Stimulated activated naive CD4-positive, alpha-beta T cell (primary cell): ENCODE measurements around the gene DHRS7B.
"Not testable (repeated sequence)": the region's sequence is repeated elsewhere in the genome, so short reads cannot be mapped to it uniquely, and the experiment has no call there.

ENCODE experiments used
- DNase-seq, 6 experiments: peaks; one replicate each; lab custom pipeline; 2025; lab: John Stamatoyannopoulos, UW

Gene DHRS7B

GRCh38 chr17:21209511-21210175 is 82.9 kb downstream of the DHRS7B start:
- DNase-seq = no peak

GRCh38 chr17:21210411-21211076 is 83.8 kb downstream of the DHRS7B start:
- DNase-seq = no peak

- DNase-seq = no peak
Measured at GRCh38 chr17:21211825-21212479, 85.2 kb downstream of the DHRS7B start.

- DNase-seq = no peak
Measured at GRCh38 chr17:21212826-21213637, 86.3 kb downstream of the DHRS7B start.

- peak in 1 of 6 experiments; percentile 49 for DNase-seq
Measured at GRCh38 chr17:21213638-21214014, 86.9 kb downstream of the DHRS7B start.

- peak; percentile 86 to 94 (median 92) for DNase-seq
Measured at GRCh38 chr17:21214015-21214776, 87.4 kb downstream of the DHRS7B start, which contains the start of gene TMEM11. Gene TMEM11, minus strand, starts transcription at chr17:21214161. Its CDS starts 9 bp downstream, at chr17:21214152.

- peak in 1 of 6 experiments; percentile 14 for DNase-seq
Measured at GRCh38 chr17:21214777-21215541, 88.2 kb downstream of the DHRS7B start.

- no peak for DNase-seq
Measured at GRCh38 chr17:21215935-21216334, 89.2 kb downstream of the DHRS7B start.

- no peak for DNase-seq
Measured at GRCh38 chr17:21217346-21217745, 90.6 kb downstream of the DHRS7B start.

GRCh38 chr17:21218101-21218500 is 91.3 kb downstream of the DHRS7B start:
- no peak for DNase-seq

GRCh38 chr17:21218831-21219380 is 92.1 kb downstream of the DHRS7B start:
- DNase-seq = no peak

GRCh38 chr17:21223086-21223485 is 96.3 kb downstream of the DHRS7B start:
- no peak for DNase-seq

GRCh38 chr17:21227277-21227676 is 100.5 kb downstream of the DHRS7B start:
- not testable (repeated sequence) for DNase-seq

GRCh38 chr17:21228111-21228510 is 101.3 kb downstream of the DHRS7B start:
- no peak for DNase-seq

GRCh38 chr17:21228845-21229244 is 102.1 kb downstream of the DHRS7B start:
- no peak for DNase-seq

GRCh38 chr17:21231533-21231932 is 104.8 kb downstream of the DHRS7B start:
- no peak for DNase-seq

- DNase-seq = no peak
Measured at GRCh38 chr17:21232033-21232749, 105.4 kb downstream of the DHRS7B start.

GRCh38 chr17:21233581-21234347 is 107.0 kb downstream of the DHRS7B start:
- DNase-seq = no peak

- no peak for DNase-seq
Measured at GRCh38 chr17:21235921-21236320, 109.2 kb downstream of the DHRS7B start.
